Activated T-cell treated with anti-CD3 and anti-CD28 coated beads for 4 hours (primary cell): ENCODE measurements around the gene SYTL5.
"Not testable (repeated sequence)": the region's sequence is repeated elsewhere in the genome, so short reads cannot be mapped to it uniquely, and the experiment has no call there.

Experiments used
- DNase-seq: peaks from one replicate; pipeline ENCODE4 v3.0.0-alpha.2; 2020

SYTL5 gene

GRCh38 chrX:38006291-38006690 is at the start of gene SYTL5:
Gene SYTL5 (plus strand): TSS chrX:38006553. CDS start chrX:38033890, 27,337 bp downstream.
- DNase-seq = no peak

- DNase-seq = no peak
Measured at GRCh38 chrX:37958525-37959211, 47.7 kb upstream of the SYTL5 start.

GRCh38 chrX:37959212-37960021 is 46.9 kb upstream of the SYTL5 start:
- DNase-seq = no peak

GRCh38 chrX:37961118-37961517 is 45.2 kb upstream of the SYTL5 start:
- DNase-seq = no peak

GRCh38 chrX:37967714-37968113 is 38.6 kb upstream of the SYTL5 start:
- no peak for DNase-seq

- DNase-seq = no peak
Measured at GRCh38 chrX:37975421-37975820, 30.9 kb upstream of the SYTL5 start.

- DNase-seq = no peak
Measured at GRCh38 chrX:37976153-37976552, 30.2 kb upstream of the SYTL5 start.

GRCh38 chrX:37984880-37985279 is 21.5 kb upstream of the SYTL5 start:
- no peak for DNase-seq

- DNase-seq = no peak
Measured at GRCh38 chrX:37986893-37987292, 19.5 kb upstream of the SYTL5 start.

GRCh38 chrX:37989304-37989703 is 17.0 kb upstream of the SYTL5 start:
- DNase-seq = no peak

GRCh38 chrX:37991303-37991702 is 15.1 kb upstream of the SYTL5 start:
- not testable (repeated sequence) for DNase-seq

GRCh38 chrX:37993176-37993575 is 13.2 kb upstream of the SYTL5 start:
- DNase-seq = no peak

GRCh38 chrX:37993837-37994619 is 12.3 kb upstream of the SYTL5 start:
- DNase-seq = no peak

- no peak for DNase-seq
Measured at GRCh38 chrX:37995428-37995827, 10.9 kb upstream of the SYTL5 start.

GRCh38 chrX:37997096-37997495 is 9.3 kb upstream of the SYTL5 start:
- no peak for DNase-seq

- DNase-seq = no peak
Measured at GRCh38 chrX:37998586-37999262, 7.6 kb upstream of the SYTL5 start.

- no peak for DNase-seq
Measured at GRCh38 chrX:38000706-38001105, 5.6 kb upstream of the SYTL5 start.

- no peak for DNase-seq
Measured at GRCh38 chrX:38004046-38004445, 2.3 kb upstream of the SYTL5 start.

GRCh38 chrX:38006778-38007177 is 425 bp downstream of the SYTL5 start:
- DNase-seq = no peak

- no peak for DNase-seq
Measured at GRCh38 chrX:38008658-38009057, 2.3 kb downstream of the SYTL5 start.

GRCh38 chrX:38009641-38010040 is 3.3 kb downstream of the SYTL5 start:
- DNase-seq = no peak

- DNase-seq = no peak
Measured at GRCh38 chrX:38018766-38019425, 12.5 kb downstream of the SYTL5 start.
